HCEC 1CT (cell line): ENCODE results near the gene MNX1.
A peak's percentile ranks its signal among the peaks of the same experiment; 100 is the strongest.

Source experiments
- DNase-seq: peaks from one replicate; pipeline ENCODE4 v3.0.0-alpha.2; 2017

MNX1 gene

GRCh38 chr7:157001920-157002818 lies 8.3 kb downstream of the MNX1 start:
- DNase-seq, result no peak

- DNase-seq, result no peak
Observed at GRCh38 chr7:157000741-157001653, 9.5 kb downstream of the MNX1 start.

- DNase-seq, result no peak
Observed at GRCh38 chr7:156999958-157000726, 10.3 kb downstream of the MNX1 start.

DNA sequence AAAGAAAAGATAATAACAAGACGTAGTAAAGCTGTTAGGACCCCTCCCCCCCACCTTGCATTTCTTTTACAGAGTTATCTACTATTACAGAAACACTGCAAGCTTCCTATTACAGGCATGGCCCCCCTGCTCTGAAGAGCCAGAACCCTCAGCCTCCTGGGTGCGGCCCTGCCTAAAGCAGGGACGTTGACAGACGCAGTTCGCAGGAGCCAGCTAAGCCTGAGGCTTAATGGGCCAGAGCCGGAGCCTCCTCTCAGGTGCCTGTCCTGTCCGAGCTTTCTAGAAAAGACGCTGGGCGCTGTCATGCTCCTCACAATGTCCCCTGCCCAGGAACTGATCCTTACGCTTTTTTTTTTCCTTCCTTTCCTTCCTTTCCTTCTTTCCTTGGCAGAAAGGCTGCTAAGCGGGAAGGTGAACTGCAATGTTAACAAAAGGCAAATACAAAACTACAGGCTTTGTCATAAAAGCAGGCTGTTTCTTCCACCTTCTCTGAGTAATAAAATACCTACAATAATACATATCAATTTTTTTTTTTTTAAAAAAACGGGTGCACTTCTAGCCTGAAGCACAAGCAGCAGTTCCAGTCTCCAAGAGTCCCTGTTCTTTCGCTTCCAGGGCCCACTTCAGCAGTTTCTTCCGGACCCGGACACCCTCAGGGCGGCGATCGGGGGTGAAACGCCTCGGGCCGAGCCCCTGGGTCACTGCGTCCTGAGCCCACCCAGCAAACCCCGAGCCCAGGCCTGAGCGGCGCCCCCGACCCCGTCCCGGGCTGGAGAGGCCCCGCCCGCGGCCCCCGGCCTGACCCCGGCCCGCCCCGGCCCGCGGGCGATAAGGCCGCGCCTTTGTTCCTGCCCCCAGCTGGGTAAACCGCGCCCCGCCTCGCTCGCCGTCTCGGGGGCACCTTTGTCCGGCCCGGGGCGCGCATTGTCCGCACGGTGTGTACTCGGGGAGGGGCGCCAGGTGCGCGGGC lies 11.2 kb downstream of the MNX1 start:
- DNase-seq, result no peak

- DNase-seq, result no peak
Observed at GRCh38 chr7:156994417-156994816, 16.0 kb downstream of the MNX1 start.

- no peak for DNase-seq
Observed at GRCh38 chr7:156993925-156994235, 16.6 kb downstream of the MNX1 start.

DNA sequence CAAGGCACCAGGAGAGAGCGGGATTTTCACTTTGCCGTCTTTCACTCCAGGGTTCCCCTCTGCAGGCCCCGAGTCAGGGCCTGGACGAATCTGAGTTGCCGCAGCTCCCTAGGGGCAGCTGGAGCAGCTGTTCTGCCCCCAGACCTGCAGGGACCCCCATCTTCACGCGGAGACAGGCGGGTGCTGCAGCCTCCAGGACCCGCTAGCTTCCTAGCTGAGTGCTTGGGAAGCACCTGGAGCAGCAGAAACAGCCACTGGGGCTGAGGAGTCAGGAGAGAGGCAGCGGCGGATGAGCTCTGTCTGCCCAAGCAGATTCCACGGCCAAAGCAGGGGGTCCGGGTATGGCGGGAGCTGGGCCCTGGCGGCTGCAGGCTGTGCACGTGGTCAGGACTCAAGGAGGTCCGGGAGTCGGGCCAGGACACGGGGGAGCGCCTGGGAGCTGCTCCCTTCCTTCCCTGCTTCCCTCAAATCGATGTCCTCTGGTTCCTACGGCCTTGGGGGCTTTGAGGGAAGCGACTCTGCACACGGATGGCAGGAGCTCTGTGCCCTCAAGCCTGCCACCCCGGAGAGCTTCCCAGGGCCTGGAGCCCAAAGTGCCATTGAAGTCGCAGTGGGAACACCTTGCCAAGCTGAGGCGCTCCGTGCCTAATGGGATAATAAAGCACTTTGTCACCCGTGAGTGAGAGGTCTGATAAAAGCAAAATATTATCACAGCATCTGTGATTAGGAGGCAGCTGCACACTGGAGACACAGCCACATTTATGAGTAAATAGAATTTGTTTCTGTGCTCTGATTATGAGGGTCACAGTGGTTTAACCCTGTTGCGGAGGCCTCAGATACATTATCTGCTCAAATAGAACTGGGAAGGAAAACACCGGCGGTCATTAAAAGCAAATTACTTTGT lies 17.2 kb downstream of the MNX1 start:
- DNase-seq, result no peak

DNA sequence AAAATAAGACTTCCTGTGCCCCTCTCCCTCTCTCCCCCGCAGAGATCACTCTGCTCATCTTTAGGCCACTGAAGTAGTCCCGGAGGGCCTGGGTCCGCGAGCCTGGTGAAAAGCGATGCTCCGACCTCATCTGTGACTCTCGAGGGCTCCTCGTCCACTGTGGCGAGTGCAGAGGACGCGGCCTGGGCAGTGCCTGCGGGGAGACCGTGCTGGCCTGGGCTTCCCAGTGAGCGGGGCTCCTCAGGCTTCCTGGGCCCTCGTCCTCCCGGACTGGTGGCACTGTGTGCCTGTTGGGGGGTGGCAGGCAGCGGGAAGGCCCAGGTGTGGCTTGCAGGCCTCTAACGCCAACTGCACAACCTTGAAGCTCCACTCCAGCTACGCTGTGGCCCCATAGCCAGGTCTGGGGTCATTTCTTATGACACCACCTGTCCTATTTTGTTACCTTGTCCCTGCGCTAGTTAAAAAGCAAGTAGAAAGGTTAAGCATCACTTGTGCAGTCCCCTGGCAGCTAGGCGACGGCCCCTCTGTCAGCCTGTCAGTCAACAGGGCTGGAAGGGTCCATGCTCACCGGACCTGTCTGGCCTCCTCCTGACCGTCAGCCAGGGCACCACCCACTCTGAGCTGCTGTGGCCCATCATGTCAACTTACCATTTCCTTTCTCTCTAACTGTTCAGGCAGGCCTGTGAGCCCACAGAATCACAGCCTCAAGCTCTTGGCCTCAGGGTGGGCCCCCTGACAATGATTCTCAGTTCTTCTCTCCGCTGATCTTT lies 20.5 kb downstream of the MNX1 start:
- DNase-seq, result no peak

DNA sequence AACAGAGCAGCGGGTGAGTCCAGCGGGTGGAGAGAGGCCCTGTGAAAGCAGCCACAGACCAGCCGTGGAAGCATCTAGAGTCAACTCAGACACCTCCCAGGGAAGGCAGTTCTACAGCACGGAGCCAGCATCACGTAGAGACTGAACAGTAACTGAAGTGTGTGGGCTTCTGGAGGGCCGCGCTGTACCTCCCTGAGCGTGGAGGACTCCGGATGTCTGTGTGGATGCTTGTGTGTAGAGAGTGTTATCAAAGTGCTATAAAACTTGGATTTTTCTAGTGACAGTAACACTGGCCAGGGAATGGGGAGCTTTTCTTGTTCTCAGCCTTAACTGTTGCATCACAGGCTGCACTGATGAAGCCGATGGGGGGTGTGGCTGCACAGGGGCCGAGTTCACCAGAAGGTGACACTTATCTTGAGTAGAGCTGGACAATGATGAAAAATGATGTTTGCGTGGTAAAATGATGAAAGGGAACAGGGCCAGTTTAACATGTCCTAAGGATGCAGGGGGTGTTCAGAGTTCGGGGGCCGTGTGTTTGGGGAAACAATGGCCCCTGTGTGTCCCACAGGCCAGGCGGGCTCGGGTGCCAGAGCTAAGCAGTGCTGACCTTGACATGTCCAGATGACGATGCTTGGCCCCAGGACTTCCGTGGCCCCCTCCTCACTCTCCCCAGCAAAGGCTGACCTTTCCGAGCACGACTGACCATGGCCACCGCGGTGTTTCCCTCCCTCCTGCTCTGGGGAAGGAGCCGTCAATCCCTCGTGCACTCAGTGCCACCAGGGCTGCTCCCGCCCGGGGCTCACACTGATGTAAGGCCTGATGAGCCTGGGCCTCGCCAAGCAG lies 21.9 kb downstream of the MNX1 start:
- DNase-seq, result no peak

GRCh38 chr7:156986378-156986777 lies 24.1 kb downstream of the MNX1 start:
- no peak for DNase-seq

GRCh38 chr7:156985101-156985992 lies 25.1 kb downstream of the MNX1 start:
- no peak for DNase-seq

DNA sequence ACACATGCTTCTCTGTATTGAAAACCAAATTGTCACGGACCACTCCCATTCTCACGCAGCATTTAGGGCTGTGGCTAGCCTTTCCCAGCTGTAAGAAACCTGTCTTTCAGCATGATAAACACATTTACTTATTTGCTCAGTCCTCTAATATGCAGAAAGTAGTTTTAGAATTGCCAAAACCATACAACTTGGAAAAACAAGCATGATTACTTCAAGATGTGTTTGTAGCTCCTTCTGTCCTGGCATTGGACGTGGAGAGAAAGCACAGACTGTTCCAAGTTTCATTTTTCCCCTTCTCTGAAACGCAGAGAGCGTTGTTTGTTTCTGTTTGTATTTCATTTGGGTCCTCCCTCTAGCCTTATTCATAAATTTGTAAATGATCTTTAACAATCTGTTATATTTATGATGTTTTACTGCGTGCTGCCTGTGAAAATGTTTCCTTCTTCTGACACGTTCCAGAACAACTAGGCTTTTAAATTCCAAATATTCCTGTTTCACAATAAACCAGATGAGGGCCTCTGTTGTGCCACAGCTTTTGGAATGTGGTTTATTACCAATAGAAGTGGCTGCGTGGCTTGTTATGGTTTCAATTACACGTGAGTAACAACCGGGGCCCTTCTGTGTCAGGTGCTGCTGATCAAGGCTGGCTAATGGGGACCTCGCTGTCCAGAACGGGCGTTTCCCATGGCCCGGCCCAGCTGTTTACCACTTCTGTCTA lies 26.1 kb downstream of the MNX1 start:
- peak; percentile 29 for DNase-seq

GRCh38 chr7:156979711-156980110 lies 30.8 kb downstream of the MNX1 start:
- DNase-seq, result no peak

GRCh38 chr7:156979007-156979606 lies 31.4 kb downstream of the MNX1 start:
- no peak for DNase-seq

DNA sequence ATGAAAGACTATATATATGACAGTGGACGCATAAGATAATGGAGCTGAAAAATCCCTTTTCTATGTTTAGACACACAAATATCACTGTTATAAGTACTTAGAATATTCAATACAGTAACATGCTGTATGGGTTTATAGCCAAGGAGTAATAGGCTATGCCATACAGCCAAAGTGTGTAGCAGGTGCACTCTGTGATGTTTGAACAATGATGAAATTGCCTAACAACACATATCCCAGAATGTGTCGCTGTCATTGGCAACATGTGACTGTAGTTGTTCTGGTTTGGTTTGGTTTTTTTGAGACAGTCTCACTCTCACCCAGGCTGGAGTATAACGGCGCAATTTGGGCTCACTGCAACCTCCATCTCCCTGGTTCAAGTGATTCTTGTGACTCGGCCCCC lies 34.8 kb downstream of the MNX1 start:
- no peak for DNase-seq

GRCh38 chr7:156969972-156970420 lies 40.5 kb downstream of the MNX1 start:
- DNase-seq, result no peak

- DNase-seq, result no peak
Observed at GRCh38 chr7:156968183-156968582, 42.3 kb downstream of the MNX1 start.
